AG09309 (cell line): Measurements from ENCODE around the gene STPG3.

ENCODE experiments used
- DNase-seq: peaks from one replicate; pipeline ENCODE4 v3.0.0-alpha.2; 2010; ENCODE audit warnings: low read depth
- H3K4me3 ChIP-seq: 2 replicates; pipeline ENCODE4 v1.5.1; 2011; ENCODE audit warnings: mild to moderate bottlenecking, low read depth, low read length, moderate library complexity; ENCODE audit not compliant: control insufficient read depth
- CTCF ChIP-seq: IDR thresholded peaks from 2 replicates; pipeline ENCODE4 v1.5.1; 2011; ENCODE audit warnings: mild to moderate bottlenecking, low read depth, low read length, inconsistent platforms; ENCODE audit not compliant: insufficient read depth, control insufficient read depth; ENCODE audit errors: missing control alignments

The STPG3 gene

GRCh38 chr9:137250329-137251193 lies 525 bp upstream of the STPG3 start:
- DNase-seq, result no peak
- no peak overlapping the region for H3K4me3 ChIP-seq
- no peak for TF ChIP-seq CTCF

- DNase-seq, result no peak
- no peak for TF ChIP-seq CTCF
- H3K4me3 ChIP-seq, result no peak overlapping the region
These were observed 593 bp downstream of the STPG3 start for GRCh38 chr9:137251490-137252268.

GRCh38 chr9:137252555-137253506 lies 1.7 kb downstream of the STPG3 start:
- no peak overlapping the region for H3K4me3 ChIP-seq
- TF ChIP-seq CTCF, result no peak
- DNase-seq, result no peak

GRCh38 chr9:137253717-137254623 lies 2.9 kb downstream of the STPG3 start:
- TF ChIP-seq CTCF, result no peak
- H3K4me3 ChIP-seq, result peak overlapping the region; percentile 78
- DNase-seq, result no peak

GRCh38 chr9:137254624-137255447 lies 3.8 kb downstream of the STPG3 start, which contains the start of gene NELFB:
Gene NELFB (plus strand): TSS chr9:137255327.
- DNase-seq, result peak; percentile 41
- peak within 1 kb of the TSS; percentile 95 for H3K4me3 ChIP-seq
- no peak for TF ChIP-seq CTCF
